H1 (cell line): ENCODE measurements around the gene IL1RAP. TPM values are rescaled to one million over a fixed set of nuclear protein-coding genes. Genes with fewer than 3 reads are reported as not detected.
A peak's percentile ranks its signal among the peaks of the same experiment; 100 is the strongest.

Experiments used
- CTCF ChIA-PET: fragments of 300-600 bp; sonication (Branson Sonifier 250); formaldehyde crosslinking; loops from one replicate; lab custom pipeline; 2021; ENCODE audit not compliant: partially characterized antibody; lab: Charles Lee
- POLR2A ChIA-PET: fragments of 300-600 bp; sonication (Branson Sonifier 250); formaldehyde crosslinking; loops from one replicate; lab custom pipeline; 2021; ENCODE audit warnings: inconsistent platforms; ENCODE audit not compliant: partially characterized antibody; lab: Charles Lee
- DNase-seq, 2 experiments: peaks; one replicate each; pipeline versions ENCODE4 v3.0.0 to v3.0.0-alpha.2; 2010 to 2022; ENCODE audit warnings: low spot score in 2 of 2, low read depth in 1 of 2, mixed read lengths in 1 of 2
- FAIRE-seq: peaks from 2 replicates; lab custom pipeline; 2011; peaks lifted over from hg19 to GRCh38; lab: Jason Lieb, UNC
- H2AFZ ChIP-seq: 2 replicates; pipeline ENCODE4 v1.8.1; 2012; ENCODE audit warnings: low read length, inconsistent platforms
- H2AK5ac ChIP-seq: 2 replicates; pipeline ENCODE4 v1.6.1; 2013; ENCODE audit warnings: low read depth, low read length
- H2BK120ac ChIP-seq: replicated peaks from 2 replicates; pipeline ENCODE3; 2013; ENCODE audit warnings: low read depth, low read length, inconsistent platforms
- H2BK12ac ChIP-seq: 2 replicates; pipeline ENCODE4 v1.6.1; 2013; ENCODE audit warnings: low read depth, low read length
- H2BK15ac ChIP-seq: 2 replicates; pipeline ENCODE4 v1.6.1; 2013; ENCODE audit warnings: low read length
- H2BK20ac ChIP-seq: 2 replicates; pipeline ENCODE4 v1.6.1; 2013; ENCODE audit warnings: low read length
- H2BK5ac ChIP-seq: 2 replicates; pipeline ENCODE4 v1.6.1; 2013; ENCODE audit warnings: low read depth, low read length
- H3K14ac ChIP-seq: 2 replicates; pipeline ENCODE4 v1.6.1; 2013; ENCODE audit warnings: inconsistent platforms; ENCODE audit not compliant: insufficient read length
- H3K18ac ChIP-seq: 2 replicates; pipeline ENCODE4 v1.6.1; 2013; ENCODE audit warnings: low read length; ENCODE audit errors: extremely low read depth
- H3K23ac ChIP-seq: 2 replicates; pipeline ENCODE4 v1.6.1; 2013; ENCODE audit warnings: inconsistent platforms; ENCODE audit not compliant: insufficient read length
- H3K23me2 ChIP-seq: 2 replicates; pipeline ENCODE4 v1.6.1; 2013; ENCODE audit warnings: low read depth, low read length
- H3K27ac ChIP-seq: 2 replicates; pipeline ENCODE4 v1.6.1; 2011; ENCODE audit warnings: low read depth, low read length, inconsistent platforms
- H3K27me3 ChIP-seq, 4 experiments: replicated peaks in 1 of 4; 1 replicate in 1 of 4; 2 replicates in 3 of 4; pipeline versions ENCODE4 v1.6.1 to v1.8.1; 2011 to 2013; ENCODE audit warnings: low read length in 3 of 4, mild to moderate bottlenecking in 3 of 4, inconsistent platforms in 2 of 4, mixed read lengths in 2 of 4, moderate library complexity in 1 of 4; ENCODE audit not compliant: control insufficient read depth in 3 of 4, insufficient read depth in 3 of 4; ENCODE audit errors: extremely low read depth in 1 of 4
- H3K36me3 ChIP-seq, 4 experiments: 2 replicates each; pipeline versions ENCODE4 v1.6.1 to v1.8.1; 2011 to 2013; ENCODE audit warnings: mild to moderate bottlenecking in 4 of 4, low read length in 3 of 4, moderate library complexity in 2 of 4, control low read depth in 1 of 4, inconsistent platforms in 1 of 4; ENCODE audit not compliant: insufficient read depth in 4 of 4, control insufficient read depth in 2 of 4
- H3K4ac ChIP-seq: replicated peaks from 2 replicates; pipeline ENCODE3; 2013; ENCODE audit warnings: low read length, low read depth, mixed read lengths, inconsistent platforms; ENCODE audit not compliant: insufficient read length
- H3K4me1 ChIP-seq, 4 experiments: replicated peaks in 1 of 4; 1 replicate in 1 of 4; 2 replicates in 3 of 4; pipeline versions ENCODE4 v1.6.1 to v1.8.1; 2011 to 2013; ENCODE audit warnings: low read length in 3 of 4, inconsistent platforms in 2 of 4, mixed read lengths in 1 of 4; ENCODE audit not compliant: insufficient read depth in 4 of 4, control insufficient read depth in 3 of 4
- H3K4me2 ChIP-seq, 2 experiments: 2 replicates each; pipeline versions ENCODE4 v1.6.1 to v1.8.1; 2011 to 2013; ENCODE audit warnings: low read depth in 2 of 2, low read length in 2 of 2, control low read depth in 1 of 2, inconsistent platforms in 1 of 2, mild to moderate bottlenecking in 1 of 2; ENCODE audit not compliant: insufficient read depth in 1 of 2
- H3K4me3 ChIP-seq, 4 experiments: fragments of 200-600, 300-600 bp in 1 of 4; sonication (generic), shearing (Covaris generic), sonication (Bioruptor Twin) in 1 of 4; 2 replicates each; pipeline versions ENCODE4 v1.5.1 to v1.8.1; 2011 to 2016; ENCODE audit warnings: low read length in 4 of 4, low read depth in 3 of 4, control low read depth in 2 of 4, inconsistent platforms in 2 of 4, mild to moderate bottlenecking in 2 of 4, mixed read lengths in 1 of 4, moderate library complexity in 1 of 4; ENCODE audit not compliant: insufficient read depth in 2 of 4; ENCODE audit errors: extremely low read depth in 1 of 4
- H3K56ac ChIP-seq: replicated peaks from 2 replicates; pipeline ENCODE3; 2013; ENCODE audit warnings: low read depth, mild to moderate bottlenecking, mixed read lengths, low read length, inconsistent platforms; ENCODE audit not compliant: insufficient read length
- H3K79me1 ChIP-seq: 2 replicates; pipeline ENCODE4 v1.6.1; 2013; ENCODE audit warnings: low read depth, low read length, control low read depth
- H3K79me2 ChIP-seq, 2 experiments: 2 replicates each; pipeline versions ENCODE4 v1.6.1 to v1.8.1; 2012 to 2013; ENCODE audit warnings: low read length in 2 of 2, mild to moderate bottlenecking in 2 of 2, inconsistent platforms in 1 of 2; ENCODE audit not compliant: insufficient read depth in 2 of 2, control insufficient read depth in 1 of 2
- H3K9ac ChIP-seq, 4 experiments: replicated peaks in 1 of 4; 1 replicate in 1 of 4; 2 replicates in 3 of 4; pipeline versions ENCODE4 v1.6.1 to v1.8.1; 2011 to 2013; ENCODE audit warnings: low read depth in 3 of 4, low read length in 3 of 4, control low read depth in 2 of 4, mild to moderate bottlenecking in 2 of 4, moderate library complexity in 2 of 4, inconsistent platforms in 1 of 4; ENCODE audit errors: extremely low read depth in 1 of 4
- H3K9me3 ChIP-seq, 2 experiments: 2 replicates each; pipeline versions ENCODE4 v1.6.1 to v1.8.1; 2012 to 2013; ENCODE audit warnings: mild to moderate bottlenecking in 2 of 2, moderate library complexity in 2 of 2, control low read depth in 1 of 2, inconsistent platforms in 1 of 2, low read depth in 1 of 2, low read length in 1 of 2, mixed read lengths in 1 of 2; ENCODE audit not compliant: insufficient read depth in 2 of 2
- H4K20me1 ChIP-seq, 2 experiments: replicated peaks in 1 of 2; 2 replicates each; pipeline versions ENCODE3 to v1.8.1; 2011 to 2013; ENCODE audit warnings: inconsistent platforms in 2 of 2, low read length in 2 of 2, mild to moderate bottlenecking in 1 of 2; ENCODE audit not compliant: insufficient read depth in 2 of 2, control insufficient read depth in 1 of 2
- H4K5ac ChIP-seq: 2 replicates; pipeline ENCODE4 v1.6.1; 2013; ENCODE audit warnings: low read length, low read depth, mixed read lengths, inconsistent platforms; ENCODE audit not compliant: insufficient read length
- H4K8ac ChIP-seq: 2 replicates; pipeline ENCODE4 v1.8.0; 2013; ENCODE audit warnings: mild to moderate bottlenecking, moderate library complexity, low read length, inconsistent platforms; ENCODE audit not compliant: insufficient read depth; ENCODE audit errors: extremely low read depth
- H4K91ac ChIP-seq: replicated peaks from 2 replicates; pipeline ENCODE3; 2013; ENCODE audit warnings: low read length, mixed read lengths, inconsistent platforms; ENCODE audit not compliant: insufficient read length
- ASH2L ChIP-seq: fragments of 200-600, 300-600 bp; sonication (generic); IDR thresholded peaks from one replicate; pipeline ENCODE4 v1.7.1; 2017; ENCODE audit warnings: low read length
- TEAD4 ChIP-seq: IDR thresholded peaks from 2 replicates; pipeline ENCODE4 v1.6.1; 2012; ENCODE audit warnings: low read depth, low read length, inconsistent platforms, mixed read lengths
- WGBS, 2 experiments: shearing (Covaris generic) in 1 of 2; methylation state at CpG; one replicate each; pipeline versions ENCODE4 v1.1.6 to v1.1.7; 2013 to 2015; ENCODE audit warnings: low lambda C conversion rate in 2 of 2, mixed read lengths in 2 of 2, inconsistent platforms in 1 of 2, low coverage in 1 of 2, missing lambda C conversion rate in 1 of 2; ENCODE audit not compliant: insufficient replicate concordance in 2 of 2, insufficient coverage in 1 of 2, insufficient read length in 1 of 2; ENCODE audit errors: extremely low coverage in 1 of 2, missing lambda C conversion rate in 1 of 2; 5-methylcytosine and 5-hydroxymethylcytosine counted together
- polyA plus RNA-seq, 7 experiments: library from polyadenylated mRNA; depleted of rRNA in 3 of 7; stranded (reverse) in 5 of 7; unstranded in 2 of 7; fragments of >200 nt in 5 of 7; fragments of 200-250 nt in 2 of 7; gene quantifications; 1 replicate in 5 of 7; 2 replicates in 1 of 7; 4 replicates in 1 of 7; pipeline versions ENCODE4 v1.2.1 to v1.2.3, GENCODE V29; 2011 to 2013; ENCODE audit warnings: missing spikeins in 2 of 7, mixed read lengths in 2 of 7
- total RNA-seq: library from RNA; stranded (reverse); fragmentation: NEBNext Ultra II Directional; extraction: Animal tissue kit (Norgen Biotek cat#: 25700); gene quantifications from 2 replicates; pipeline ENCODE4 v1.2.1, GENCODE V29; 2021

The IL1RAP gene
- total and polyA plus RNA-seq, 2 of the 8 experiments (the other 6 are each of a cell fraction or from before 2014, with no cell fraction given): 2.4 to 3.9 TPM

GRCh38 chr3:190585805-190586630 is 72.1 kb downstream of the IL1RAP start:
- Histone ChIP-seq H3K14ac (no peak overlapping the region), H3K4ac (no peak overlapping the region), H3K79me2 (no peaks in the 10 kb centered on the region), H3K27me3 (no peaks in the 10 kb centered on the region), H3K4me3 (no peak overlapping the region), H4K5ac (no peak overlapping the region), H3K23ac (no peak overlapping the region), H2BK15ac (no peak overlapping the region), H4K8ac (no peak overlapping the region), H3K4me2 (no peak overlapping the region), H4K91ac (no peak overlapping the region), H3K9me3 (no peaks in the 10 kb centered on the region), H2BK12ac (0 out of 2 replicates have a peak overlapping the region, but pooled peaks have one; percentile 40), H3K36me3 (no peaks in the 10 kb centered on the region), H2BK5ac (no peak overlapping the region), H4K20me1 (no peaks in the 10 kb centered on the region), H2AFZ (no peak overlapping the region), H3K18ac (no peak overlapping the region), H3K4me1 (peaks cover 0 to 10% (median 1%) of the 10 kb centered on the region in 4 experiments; a peak in 2 of 7 replicates), H3K27ac (no peak overlapping the region), H3K79me1 (no peaks in the 10 kb centered on the region), H2BK120ac (no peak overlapping the region), H2AK5ac (no peak overlapping the region), H2BK20ac (no peak overlapping the region), H3K9ac (no peak overlapping the region), H3K23me2 (no peaks in the 10 kb centered on the region)
- ChIA-PET POLR2A (no interaction called here), CTCF (no interaction called here)
- FAIRE-seq (peak; percentile 82), DNase-seq (peak in 1 of 2 experiments; percentile 43)
- WGBS, 2 experiments: 92% methylated on average over 6 of the region's 6 CpGs; no CpG with 5 or more reads in 1 of the 2 experiments
- TF ChIP-seq TEAD4 (peak; percentile 50), ASH2L (no peak)
- TF ChIP-seq, all 59 proteins: peak for 1
- no peak overlapping the region for H3K56ac ChIP-seq
